IMR-90 (cell line): ENCODE data around the gene LHX1. TPM values are rescaled to one million over a fixed set of nuclear protein-coding genes. Genes with fewer than 3 reads are reported as not detected.

Experiments
- ATAC-seq: fragments of 200-7000 bp; cut with Tn5 transposase; 2 replicates; pipeline ENCODE4 v1.9.1; 2020; ENCODE audit warnings: low read depth, mild to moderate bottlenecking, moderate library complexity
- BruUV-seq: library from RNA; stranded (reverse); fragments of 400-500 nt; replicated peaks from 2 replicates; lab custom pipeline; 2021; lab: Mats Ljungman, UMichigan
- CTCF ChIA-PET: fragments of 300-600 bp; formaldehyde crosslinking; extraction: SDS; loops from one replicate; lab custom pipeline; 2021; ENCODE audit warnings: antibody characterized with exemption; lab: Yijun Ruan, JAX
- POLR2A ChIA-PET: fragments of 300-600 bp; sonication (Branson Sonifier 250); formaldehyde crosslinking; loops from one replicate; lab custom pipeline; 2022; ENCODE audit warnings: antibody characterized with exemption; ENCODE audit not compliant: unreplicated experiment; lab: Charles Lee
- DNase-seq: peaks from one replicate; pipeline ENCODE4 v3.0.0; 2013
- H2AFZ ChIP-seq: replicated peaks from 2 replicates; pipeline ENCODE3; 2013; ENCODE audit warnings: low read length, mild to moderate bottlenecking; ENCODE audit not compliant: poor library complexity
- H2AK5ac ChIP-seq: 2 replicates; pipeline ENCODE4 v1.6.1; 2013; ENCODE audit warnings: low read depth, low read length, inconsistent platforms
- H2AK9ac ChIP-seq: replicated peaks from 2 replicates; pipeline ENCODE3; 2013; ENCODE audit warnings: mild to moderate bottlenecking, low read depth, low read length, moderate library complexity; ENCODE audit not compliant: poor library complexity
- H2BK120ac ChIP-seq: 2 replicates; pipeline ENCODE4 v1.6.1; 2013; ENCODE audit warnings: low read depth, low read length, inconsistent platforms
- H2BK15ac ChIP-seq: 3 replicates; pipeline ENCODE4 v1.6.1; 2013; ENCODE audit warnings: low read depth, low read length, inconsistent platforms
- H2BK20ac ChIP-seq: 2 replicates; pipeline ENCODE4 v1.6.1; 2013; ENCODE audit warnings: low read depth, mild to moderate bottlenecking, inconsistent platforms, low read length, moderate library complexity
- H2BK5ac ChIP-seq: 2 replicates; pipeline ENCODE4 v1.6.1; 2013; ENCODE audit warnings: mild to moderate bottlenecking, low read depth, low read length, inconsistent platforms; ENCODE audit not compliant: poor library complexity, severe bottlenecking
- H3K14ac ChIP-seq: replicated peaks from 2 replicates; pipeline ENCODE4 v1.6.1; 2013; ENCODE audit warnings: low read depth, low read length, inconsistent platforms
- H3K18ac ChIP-seq: 2 replicates; pipeline ENCODE4 v1.6.1; 2013; ENCODE audit warnings: low read depth, low read length, control low read depth
- H3K23ac ChIP-seq: 2 replicates; pipeline ENCODE4 v1.6.1; 2013; ENCODE audit warnings: low read depth, low read length, inconsistent platforms
- H3K27ac ChIP-seq: 2 replicates; pipeline ENCODE4 v1.5.1; 2013; ENCODE audit warnings: mild to moderate bottlenecking, control low read depth, low read length; ENCODE audit not compliant: insufficient read depth
- H3K27me3 ChIP-seq: 2 replicates; pipeline ENCODE4 v1.6.1; 2013; ENCODE audit warnings: low read length; ENCODE audit not compliant: control insufficient read depth, insufficient read depth
- H3K36me3 ChIP-seq: 2 replicates; pipeline ENCODE4 v1.6.1; 2013; ENCODE audit warnings: low read length, mixed read lengths; ENCODE audit not compliant: control insufficient read depth, insufficient read depth
- H3K4ac ChIP-seq: 2 replicates; pipeline ENCODE4 v1.6.1; 2013; ENCODE audit warnings: low read depth, low read length, inconsistent platforms
- H3K4me1 ChIP-seq: 2 replicates; pipeline ENCODE4 v1.6.1; 2013; ENCODE audit warnings: low read length, mixed read lengths; ENCODE audit not compliant: control insufficient read depth, insufficient read depth
- H3K4me2 ChIP-seq: 2 replicates; pipeline ENCODE4 v1.6.1; 2013; ENCODE audit warnings: low read depth, mild to moderate bottlenecking, control low read depth, low read length, moderate library complexity
- H3K4me3 ChIP-seq: 2 replicates; pipeline ENCODE4 v1.5.1; 2013; ENCODE audit warnings: low read depth, mild to moderate bottlenecking, control low read depth, low read length, moderate library complexity; ENCODE audit not compliant: insufficient read depth
- H3K56ac ChIP-seq: 2 replicates; pipeline ENCODE4 v1.6.1; 2013; ENCODE audit warnings: low read length, inconsistent platforms; ENCODE audit not compliant: insufficient read depth; ENCODE audit errors: extremely low read depth
- H3K79me1 ChIP-seq, 2 experiments: 2 replicates each; pipeline ENCODE4 v1.6.1; 2013; ENCODE audit warnings: low read length in 2 of 2, inconsistent platforms in 1 of 2, low read depth in 1 of 2
- H3K9ac ChIP-seq: 2 replicates; pipeline ENCODE4 v1.6.1; 2013; ENCODE audit warnings: low read depth, low read length, control low read depth
- H3K9me1 ChIP-seq: 2 replicates; pipeline ENCODE4 v1.6.1; 2013; ENCODE audit warnings: low read length, inconsistent platforms; ENCODE audit not compliant: insufficient read depth
- H3K9me3 ChIP-seq: 2 replicates; pipeline ENCODE4 v1.6.1; 2013; ENCODE audit warnings: low read length; ENCODE audit not compliant: control insufficient read depth, insufficient read depth
- H4K20me1 ChIP-seq: 2 replicates; pipeline ENCODE4 v1.6.1; 2013; ENCODE audit warnings: low read length, inconsistent platforms; ENCODE audit not compliant: insufficient read depth
- H4K5ac ChIP-seq: 2 replicates; pipeline ENCODE4 v1.6.1; 2013; ENCODE audit warnings: mild to moderate bottlenecking, low read depth, low read length, control low read depth
- H4K8ac ChIP-seq, 2 experiments: 2 replicates each; pipeline ENCODE4 v1.6.1; 2013; ENCODE audit warnings: low read depth in 2 of 2, low read length in 2 of 2, control low read depth in 1 of 2, inconsistent platforms in 1 of 2
- H4K91ac ChIP-seq: 2 replicates; pipeline ENCODE4 v1.6.1; 2013; ENCODE audit warnings: low read depth, low read length, inconsistent platforms; ENCODE audit not compliant: insufficient read depth
- BHLHE40 ChIP-seq: fragments of 150-350 bp; IDR thresholded peaks from 2 replicates; pipeline ENCODE4 v1.6.1; 2016; ENCODE audit warnings: mild to moderate bottlenecking, low read depth, low read length
- CEBPB ChIP-seq: IDR thresholded peaks from 2 replicates; pipeline ENCODE4 v1.6.1; 2012; ENCODE audit warnings: low read depth, low read length, improper control_type of control experiment
- ELK1 ChIP-seq: fragments of 150-350 bp; IDR thresholded peaks from 2 replicates; pipeline ENCODE4 v1.6.1; 2016; ENCODE audit warnings: low read depth, mild to moderate bottlenecking, low read length, moderate library complexity, borderline replicate concordance
- MAFK ChIP-seq: IDR thresholded peaks from 2 replicates; pipeline ENCODE4 v1.6.1; 2012; ENCODE audit warnings: low read depth, low read length, improper control_type of control experiment
- MAZ ChIP-seq: IDR thresholded peaks from 2 replicates; pipeline ENCODE4 v1.6.1; 2012; ENCODE audit warnings: low read depth, mild to moderate bottlenecking, low read length, improper control_type of control experiment, moderate library complexity, borderline replicate concordance
- MXI1 ChIP-seq: IDR thresholded peaks from 2 replicates; pipeline ENCODE4 v1.6.1; 2012; ENCODE audit warnings: low read depth, mild to moderate bottlenecking, low read length, moderate library complexity, borderline replicate concordance
- POLR2A ChIP-seq: IDR thresholded peaks from 2 replicates; pipeline ENCODE4 v1.6.1; 2012; ENCODE audit warnings: mild to moderate bottlenecking, low read depth, low read length
- RCOR1 ChIP-seq: IDR thresholded peaks from 2 replicates; pipeline ENCODE4 v1.6.1; 2012; ENCODE audit warnings: mild to moderate bottlenecking, low read length, improper control_type of control experiment; ENCODE audit not compliant: insufficient replicate concordance
- RFX5 ChIP-seq: IDR thresholded peaks from 2 replicates; pipeline ENCODE4 v1.8.0; 2012; ENCODE audit warnings: low read depth, mild to moderate bottlenecking, low read length, moderate library complexity
- SMC3 ChIP-seq: fragments of 150-350 bp; IDR thresholded peaks from 2 replicates; pipeline ENCODE4 v1.6.1; 2016; ENCODE audit warnings: low read depth, mild to moderate bottlenecking, antibody characterized with exemption, low read length, moderate library complexity
- WGBS, 2 experiments: methylation state at CpG; one replicate each; pipeline versions ENCODE4 v1.1.5 to v1.1.7; 2013; ENCODE audit warnings: missing lambda C conversion rate in 2 of 2; ENCODE audit not compliant: insufficient read length in 1 of 2; ENCODE audit errors: extremely low coverage in 2 of 2; 5-methylcytosine and 5-hydroxymethylcytosine counted together
- dilution Hi-C: fragments of 300-500 bp; cut with HindIII; formaldehyde crosslinking; loops from one replicate; pipeline ENCODE4 v1.14.3; 2018; ENCODE audit warnings: low sequenced_read_pairs; ENCODE audit not compliant: unreplicated experiment
- in situ Hi-C: fragments of 300-500 bp; cut with MboI; formaldehyde crosslinking; loops from 3 replicates; pipeline ENCODE4 v1.14.3; 2019; ENCODE audit warnings: low sequenced_read_pairs, inconsistent platforms, mixed read lengths
- intact Hi-C: fragments of 100-400 bp; cut with micrococcal nuclease; formaldehyde crosslinking; loops from 2 replicates; pipeline ENCODE4 v1.10.0; 2022
- polyA plus RNA-seq, 3 experiments: library from polyadenylated mRNA; depleted of rRNA; stranded (reverse); fragments of >200 nt; gene quantifications; 2 replicates each; pipeline ENCODE4 v1.2.3, GENCODE V29; 2012; ENCODE audit warnings: low replicate concordance in 1 of 3
- total RNA-seq: library from RNA; depleted of rRNA; stranded (reverse); fragments of >200 nt; gene quantifications from 2 replicates; pipeline ENCODE4 v1.2.3, GENCODE V29; 2012

Gene LHX1
- total and polyA plus RNA-seq, 2 of the 4 experiments (the other 2 are of a cell fraction): not detected

- TF ChIP-seq MAZ: no peak
Measured at GRCh38 chr17:36899250-36900159, 37.8 kb upstream of the LHX1 start (continued).

- ChIA-PET CTCF (no interaction called here), POLR2A (no interaction called here)
- H4K5ac ChIP-seq: no peak overlapping the region
- no peak overlapping the region for H3K4me2 ChIP-seq
- H3K27ac ChIP-seq: no peak overlapping the region
- H3K56ac ChIP-seq: no peak overlapping the region
- dilution Hi-C loops (no loop called here), in situ Hi-C loops (no loop called here), intact Hi-C loops (no loop called here)
- H3K14ac ChIP-seq: no peak overlapping the region
- H2AFZ ChIP-seq: no peak overlapping the region
- no peaks in the 10 kb centered on the region for H4K20me1 ChIP-seq
- H3K4me3 ChIP-seq: no peak overlapping the region
- H2AK5ac ChIP-seq: no peak overlapping the region
- DNase-seq (no peak), ATAC-seq (no peak)
- H4K91ac ChIP-seq: no peak overlapping the region
- no peak overlapping the region for H3K4ac ChIP-seq
- no peaks in the 10 kb centered on the region for H3K9me1 ChIP-seq
- H4K8ac ChIP-seq: no peak overlapping the region
- H3K27me3 ChIP-seq: peaks cover 8% of the 10 kb centered on the region
- no peak overlapping the region for H2BK120ac ChIP-seq
- H3K36me3 ChIP-seq: no peaks in the 10 kb centered on the region
- WGBS, 2 experiments: no CpG with 5 or more reads among the region's 7 CpGs
- no peaks in the 10 kb centered on the region for H3K4me1 ChIP-seq
- no peak for TF ChIP-seq RCOR1
- no peak for TF ChIP-seq MAFK
- TF ChIP-seq MAZ: no peak
- no peak for TF ChIP-seq MXI1
- TF ChIP-seq POLR2A: no peak
- no peak for TF ChIP-seq ELK1
- no peak for TF ChIP-seq RFX5
- no peak for TF ChIP-seq CEBPB
- TF ChIP-seq SMC3: no peak
- no peak for TF ChIP-seq BHLHE40
- H3K9ac ChIP-seq: no peak overlapping the region
- H3K18ac ChIP-seq: no peak overlapping the region
- no peak overlapping the region for H3K23ac ChIP-seq
- no peak overlapping the region for H2AK9ac ChIP-seq
- no peaks in the 10 kb centered on the region for H3K79me1 ChIP-seq
- no TSS peak for BruUV-seq
- H2BK20ac ChIP-seq: no peak overlapping the region
- no peak overlapping the region for H2BK15ac ChIP-seq
- H2BK5ac ChIP-seq: no peak overlapping the region
- H3K9me3 ChIP-seq: no peaks in the 10 kb centered on the region
Measured at GRCh38 chr17:36900160-36900512, 37.1 kb upstream of the LHX1 start.
